Body of pancreas (tissue), 4 donors: ENCODE results near the gene NEXN. TPM values are rescaled to one million over a fixed set of nuclear protein-coding genes. Genes with fewer than 3 reads are reported as not detected.
"Not testable (repeated sequence)": the region's sequence is repeated elsewhere in the genome, so short reads cannot be mapped to it uniquely, and the experiment has no call there.

Source experiments
- ATAC-seq: fragments of 150-250 bp; one replicate; pipeline ENCODE4 v1.9.1; 2016
- DNase-seq, 4 donors: peaks; one replicate each; pipeline ENCODE4 v3.0.0-alpha.2; 2019
- H3K27ac ChIP-seq, 4 donors: fragments of 200-600 bp; sonication (generic); 1 replicate in 3 of 4; 2 replicates in 1 of 4; pipeline versions ENCODE4 v1.5.1 to v1.6.1; 2016 to 2019; ENCODE audit warnings: mild to moderate bottlenecking in 1 of 4, mixed read lengths in 1 of 4, moderate library complexity in 1 of 4
- H3K27me3 ChIP-seq, 2 donors: fragments of 200-600 bp; sonication (generic); one replicate each; pipeline ENCODE4 v1.6.0; 2016; ENCODE audit warnings: mild to moderate bottlenecking in 1 of 2
- H3K36me3 ChIP-seq, 2 donors: fragments of 200-600 bp; sonication (generic); replicated peaks in 1 of 2; 2 replicates each; pipeline ENCODE4 v1.5.1; 2016; ENCODE audit warnings: low read depth in 2 of 2; ENCODE audit not compliant: insufficient read depth in 1 of 2
- H3K4me1 ChIP-seq: fragments of 200-600 bp; sonication (generic); one replicate; pipeline ENCODE4 v1.6.0; 2016
- H3K4me3 ChIP-seq, 2 donors: fragments of 200-600 bp; sonication (generic); 1 replicate in 1 of 2; 2 replicates in 1 of 2; pipeline ENCODE4 v1.5.1; 2016 to 2019
- H3K9me3 ChIP-seq, 3 donors: fragments of 200-600 bp; sonication (generic); 1 replicate in 2 of 3; 2 replicates in 1 of 3; pipeline ENCODE4 v1.5.1; 2016
- POLR2A ChIP-seq, 3 donors: fragments of 450-650 bp; IDR thresholded peaks; one replicate each; pipeline ENCODE4 v1.6.1; 2016; ENCODE audit warnings: antibody characterized with exemption in 3 of 3, mild to moderate bottlenecking in 2 of 3
- WGBS, 2 donors: methylation state at CpG; one replicate each; pipeline ENCODE4 v1.1.5; 2017; 5-methylcytosine and 5-hydroxymethylcytosine counted together
- intact Hi-C: fragments of 100-400 bp; cut with DNase I; formaldehyde crosslinking; loops from one replicate; pipeline ENCODE4 v1.15.1; 2023
- total RNA-seq, 2 donors: library from RNA; depleted of rRNA; stranded (reverse); fragments of >200 nt; gene quantifications; one replicate each; pipeline ENCODE4 v1.1.0, GENCODE V29; 2016
- TF ChIP-seq, protein P1 (sequence below), 7 experiments: fragments of 450-650 bp in 4 of 7; fragments of 200-600 bp in 3 of 7; sonication (generic) in 3 of 7; IDR thresholded peaks; one replicate each; pipeline ENCODE4 v1.5.1; 2016 to 2019; ENCODE audit warnings: antibody characterized with exemption in 7 of 7

The NEXN gene
- total RNA-seq, 2 donors from 2014 or later, result 7.5 to 13.2 TPM

DNA sequence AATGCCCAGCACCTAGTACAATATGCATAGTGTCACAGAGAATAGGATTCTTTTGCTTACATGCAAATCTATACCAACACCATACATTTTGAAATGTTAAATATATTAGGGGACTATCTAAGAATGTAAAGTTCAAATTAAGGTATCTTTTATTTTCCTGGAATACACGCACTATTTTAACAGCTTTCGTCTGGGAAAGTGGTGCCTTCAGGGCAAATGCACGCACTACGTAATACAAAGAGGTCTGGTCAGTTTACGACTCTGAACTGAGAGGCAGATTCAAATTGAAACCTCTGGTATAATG is 89.5 kb downstream of the NEXN start:
- ATAC-seq (no peak), DNase-seq (no peak)
- Histone ChIP-seq H3K27me3 (no peaks in the 10 kb centered on the region), H3K4me1 (peaks cover 46% of the 10 kb centered on the region), H3K27ac (peak overlapping the region; percentile 95 to 99 (median 97)), H3K4me3 (peak overlapping the region; percentile 54 to 83), H3K9me3 (no peaks in the 10 kb centered on the region), H3K36me3 (no peaks in the 10 kb centered on the region)
- 0 to 2% methylated on average over 5 of the region's 5 CpGs for WGBS, 2 donors
- TF ChIP-seq POLR2A (IDR thresholded peaks at IDR 0.05), result no peak
- TF ChIP-seq, protein P1, sequence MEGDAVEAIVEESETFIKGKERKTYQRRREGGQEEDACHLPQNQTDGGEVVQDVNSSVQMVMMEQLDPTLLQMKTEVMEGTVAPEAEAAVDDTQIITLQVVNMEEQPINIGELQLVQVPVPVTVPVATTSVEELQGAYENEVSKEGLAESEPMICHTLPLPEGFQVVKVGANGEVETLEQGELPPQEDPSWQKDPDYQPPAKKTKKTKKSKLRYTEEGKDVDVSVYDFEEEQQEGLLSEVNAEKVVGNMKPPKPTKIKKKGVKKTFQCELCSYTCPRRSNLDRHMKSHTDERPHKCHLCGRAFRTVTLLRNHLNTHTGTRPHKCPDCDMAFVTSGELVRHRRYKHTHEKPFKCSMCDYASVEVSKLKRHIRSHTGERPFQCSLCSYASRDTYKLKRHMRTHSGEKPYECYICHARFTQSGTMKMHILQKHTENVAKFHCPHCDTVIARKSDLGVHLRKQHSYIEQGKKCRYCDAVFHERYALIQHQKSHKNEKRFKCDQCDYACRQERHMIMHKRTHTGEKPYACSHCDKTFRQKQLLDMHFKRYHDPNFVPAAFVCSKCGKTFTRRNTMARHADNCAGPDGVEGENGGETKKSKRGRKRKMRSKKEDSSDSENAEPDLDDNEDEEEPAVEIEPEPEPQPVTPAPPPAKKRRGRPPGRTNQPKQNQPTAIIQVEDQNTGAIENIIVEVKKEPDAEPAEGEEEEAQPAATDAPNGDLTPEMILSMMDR (IDR thresholded peaks at IDR 0.05), result no peak
- intact Hi-C loops, result no loop called here

GRCh38 chr1:77978293-77978968 is 90.0 kb downstream of the NEXN start:
- H3K9me3 ChIP-seq, result no peaks in the 10 kb centered on the region
- TF ChIP-seq, protein P1 (IDR thresholded peaks at IDR 0.05), result no peak
- peak in 1 of 3 donors; percentile 43 for TF ChIP-seq POLR2A (IDR thresholded peaks at IDR 0.05)
- peak; percentile 61 for ATAC-seq
- no peaks in the 10 kb centered on the region for H3K36me3 ChIP-seq
- H3K4me3 ChIP-seq, result peak overlapping the region; percentile 54 to 83
- no peaks in the 10 kb centered on the region for H3K27me3 ChIP-seq
- H3K4me1 ChIP-seq, result peaks cover 48% of the 10 kb centered on the region
- intact Hi-C loops, result no loop called here
- peak; percentile 70 to 91 (median 75) for DNase-seq
- peak overlapping the region; percentile 95 to 99 (median 97) for H3K27ac ChIP-seq
- WGBS, 2 donors, result 0 to 1% methylated on average over 28 to 34 of the region's 34 CpGs

GRCh38 chr1:77978969-77979876 is 90.8 kb downstream of the NEXN start, which contains the start of gene FUBP1:
FUBP1 (minus strand) TSS chr1:77979072; CDS start chr1:77979004, 68 bp downstream.
- Histone ChIP-seq H3K4me1 (peaks cover 55% of the 10 kb centered on the region), H3K4me3 (peak within 1 kb of the TSS; percentile 54 to 83), H3K27me3 (no peaks in the 10 kb centered on the region), H3K27ac (peak within 1 kb of the TSS; percentile 95 to 99 (median 97)), H3K9me3 (no peaks in the 10 kb centered on the region), H3K36me3 (no peaks in the 10 kb centered on the region)
- WGBS, 2 donors, result 0 to 1% methylated on average over 43 to 57 of the region's 57 CpGs
- peak; percentile 88 for ATAC-seq
- intact Hi-C loops, result no loop called here
- peak; percentile 96 to 98 (median 97) for DNase-seq
- TF ChIP-seq, protein P1 (IDR thresholded peaks at IDR 0.05), result peak; percentile 48 to 91 (median 73)
- peak; percentile 63 to 94 (median 94) for TF ChIP-seq POLR2A (IDR thresholded peaks at IDR 0.05)

DNA sequence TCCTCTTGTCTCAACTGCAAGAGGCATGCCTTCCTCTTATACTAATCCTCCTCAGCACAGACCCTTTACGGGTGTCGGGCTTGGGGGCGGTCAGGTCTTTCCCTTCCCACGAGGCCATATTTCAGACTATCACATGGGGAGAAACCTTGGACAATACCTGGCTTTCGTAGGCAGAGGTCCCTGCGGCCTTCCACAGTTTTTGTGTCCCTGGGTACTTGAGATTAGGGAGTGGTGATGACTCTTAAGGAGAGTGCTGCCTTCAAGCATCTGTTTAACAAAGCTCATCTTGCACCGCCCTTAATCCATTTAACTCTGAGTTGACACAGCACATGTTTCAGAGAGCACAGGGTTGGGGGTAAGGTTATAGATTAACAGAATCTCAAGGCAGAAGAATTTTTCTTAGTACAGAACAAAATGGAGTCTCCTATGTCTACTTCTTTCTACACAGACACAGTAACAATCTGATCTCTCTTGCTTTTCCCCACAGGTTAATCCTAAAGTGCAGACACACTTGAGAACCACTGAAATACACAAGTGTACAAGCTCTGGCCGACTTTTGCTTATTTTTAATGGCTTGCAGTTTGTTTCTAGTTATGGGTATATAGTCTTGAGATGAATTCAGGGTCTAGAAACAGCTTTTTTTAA is 95.0 kb downstream of the NEXN start:
- H3K4me3 ChIP-seq, ATAC-seq, H3K9me3 ChIP-seq, intact Hi-C loops, H3K36me3 ChIP-seq, H3K27me3 ChIP-seq: not testable (repeated sequence)
- TF ChIP-seq POLR2A (IDR thresholded peaks at IDR 0.05), result peak in 2 of 3 donors; percentile 39 to 46
- DNase-seq, result peak in 1 of 4 donors; percentile 38
- Histone ChIP-seq H3K27ac (peak overlapping the region; percentile 59 to 99 (median 83)), H3K4me1 (peaks cover 52% of the 10 kb centered on the region)
- 28 to 45% methylated on average over 8 of the region's 8 CpGs for WGBS, 2 donors

DNA sequence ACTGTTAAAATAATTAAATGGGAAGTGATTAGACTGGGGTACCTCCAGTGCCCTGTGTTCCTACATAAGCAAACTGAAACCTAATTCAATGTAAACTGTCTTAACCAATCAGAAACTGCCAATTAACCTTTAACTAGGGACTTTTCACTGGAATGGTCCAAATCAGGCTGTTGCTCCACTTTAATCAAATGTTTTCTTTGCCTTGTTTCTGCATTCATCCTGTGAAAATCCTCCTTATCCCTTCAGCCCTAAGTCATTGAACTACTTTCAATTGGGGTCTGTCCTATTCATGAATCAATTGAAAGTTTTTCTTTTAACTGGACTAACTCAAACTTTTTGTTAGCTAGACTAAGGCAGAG is 95.6 kb downstream of the NEXN start:
- Histone ChIP-seq H3K4me1 (peaks cover 52% of the 10 kb centered on the region), H3K27ac (peak overlapping the region; percentile 59 to 99 (median 83))
- no peak for DNase-seq

More for the DNA sequence above, 95.6 kb downstream of the NEXN start:
- H3K4me3 ChIP-seq, result no peak overlapping the region
- no peaks in the 10 kb centered on the region for H3K36me3 ChIP-seq
- TF ChIP-seq, protein P1 (IDR thresholded peaks at IDR 0.05), result no peak
- TF ChIP-seq POLR2A (IDR thresholded peaks at IDR 0.05), result no peak
- no peak for ATAC-seq
- intact Hi-C loops, result no loop called here
- no peaks in the 10 kb centered on the region for H3K27me3 ChIP-seq
- H3K9me3 ChIP-seq, result no peaks in the 10 kb centered on the region
